OCI-LY3 (cell line): ENCODE measurements around the gene STT3B.

Experiments used
- H2AFZ ChIP-seq: fragments of 200-600, 300-600 bp; shearing (Covaris generic); 2 replicates; pipeline ENCODE4 v1.6.0; 2014; ENCODE audit warnings: antibody characterized with exemption, low read depth, low read length
- H3K27ac ChIP-seq: fragments of 200-600, 300-600 bp; sonication (generic); 2 replicates; pipeline ENCODE4 v1.5.1; 2014; ENCODE audit warnings: mild to moderate bottlenecking, low read length, moderate library complexity, mixed read lengths
- H3K27me3 ChIP-seq: fragments of 200-600, 300-600 bp; sonication (generic); 2 replicates; pipeline ENCODE4 v1.6.1; 2014; ENCODE audit warnings: low read depth, low read length, mixed read lengths
- H3K36me3 ChIP-seq: fragments of 200-600, 300-600 bp; sonication (generic); replicated peaks from 2 replicates; pipeline ENCODE3; 2014; ENCODE audit warnings: low read depth, low read length, mixed read lengths
- H3K4me1 ChIP-seq: fragments of 300-600, 200-600 bp; sonication (generic); 2 replicates; pipeline ENCODE4 v1.6.1; 2014; ENCODE audit warnings: low read length, mixed read lengths
- H3K4me2 ChIP-seq: fragments of 200-600, 300-600 bp; sonication (generic); 2 replicates; pipeline ENCODE4 v1.6.1; 2014; ENCODE audit warnings: low read length, mixed read lengths
- H3K4me3 ChIP-seq: fragments of 300-600, 200-600 bp; sonication (generic); 2 replicates; pipeline ENCODE4 v1.5.1; 2014; ENCODE audit warnings: antibody characterized with exemption, mild to moderate bottlenecking, low read length, moderate library complexity
- H3K79me2 ChIP-seq: fragments of 300-600, 200-600 bp; shearing (Covaris generic); 2 replicates; pipeline ENCODE4 v1.6.1; 2014; ENCODE audit warnings: mild to moderate bottlenecking, low read length, mixed read lengths
- H3K9ac ChIP-seq: fragments of 300-600, 200-600 bp; shearing (Covaris generic); 2 replicates; pipeline ENCODE4 v1.6.0; 2014; ENCODE audit warnings: mild to moderate bottlenecking, low read length, moderate library complexity
- H3K9me3 ChIP-seq: fragments of 200-600, 300-600 bp; shearing (Covaris generic); 2 replicates; pipeline ENCODE4 v1.6.1; 2014; ENCODE audit warnings: low read length, mixed read lengths; ENCODE audit not compliant: insufficient read depth
- H4K20me1 ChIP-seq: fragments of 200-600, 300-600 bp; sonication (generic); 2 replicates; pipeline ENCODE4 v1.6.1; 2016; ENCODE audit warnings: low read length, mixed read lengths; ENCODE audit not compliant: insufficient read depth
- CTCF ChIP-seq: fragments of 200-600, 300-600 bp; sonication (generic); IDR thresholded peaks from 2 replicates; pipeline ENCODE4 v1.5.1; 2014; ENCODE audit warnings: antibody characterized with exemption, low read length, low read depth
- EZH2phosphoT487 ChIP-seq: fragments of 200-600 bp; shearing (Covaris generic); IDR thresholded peaks from 2 replicates; pipeline ENCODE4 v1.6.1; 2018; ENCODE audit warnings: antibody characterized with exemption, mixed run types, low read depth

The STT3B gene

DNA sequence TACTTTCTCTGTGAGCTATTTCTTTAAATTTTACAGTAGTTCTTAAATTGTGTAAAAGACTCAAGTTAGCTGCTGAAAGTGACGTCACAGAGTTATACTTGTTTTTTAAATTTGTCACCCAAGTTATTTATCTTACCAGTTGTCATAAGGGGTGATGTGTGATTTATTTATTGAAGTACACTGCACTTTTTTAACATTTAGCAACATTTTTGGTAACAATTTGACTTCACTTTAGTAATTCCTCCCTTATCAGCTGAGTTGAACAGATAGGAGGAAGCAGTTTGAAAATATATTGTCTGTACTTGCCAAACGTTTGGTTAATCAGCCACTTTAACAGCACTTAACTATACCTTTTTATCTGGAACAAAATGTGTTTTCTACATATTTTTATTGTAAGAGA, 3.8 kb downstream of the STT3B start:
- no peak for TF ChIP-seq CTCF
- no peak for TF ChIP-seq EZH2phosphoT487
- peaks cover 78% of the 10 kb centered on the region for H4K20me1 ChIP-seq
- H3K27me3 ChIP-seq = no peaks in the 10 kb centered on the region
- H3K4me3 ChIP-seq = peak overlapping the region; percentile 85
- H2AFZ ChIP-seq = no peak overlapping the region
- peak overlapping the region; percentile 60 for H3K4me2 ChIP-seq
- no peaks in the 10 kb centered on the region for H3K9me3 ChIP-seq
- H3K36me3 ChIP-seq = peaks cover 31% of the 10 kb centered on the region
- H3K9ac ChIP-seq = 0 out of 2 replicates have a peak overlapping the region, but pooled peaks have one; percentile 0
- H3K27ac ChIP-seq = no peak overlapping the region
- peaks cover 41% of the 10 kb centered on the region for H3K4me1 ChIP-seq
- H3K79me2 ChIP-seq = peaks cover 91% of the 10 kb centered on the region

GRCh38 chr3:31538801-31539200, 6.1 kb downstream of the STT3B start:
- TF ChIP-seq CTCF (no peak), EZH2phosphoT487 (no peak)
- Histone ChIP-seq H2AFZ (no peak overlapping the region), H3K27me3 (no peaks in the 10 kb centered on the region), H3K27ac (no peak overlapping the region), H3K4me1 (peaks cover 41% of the 10 kb centered on the region), H3K4me2 (no peak overlapping the region), H3K9me3 (no peaks in the 10 kb centered on the region), H3K79me2 (peaks cover 100% of the 10 kb centered on the region), H4K20me1 (peaks cover 97% of the 10 kb centered on the region), H3K36me3 (peaks cover 41% of the 10 kb centered on the region), H3K9ac (no peak overlapping the region), H3K4me3 (no peak overlapping the region)

- Histone ChIP-seq H3K36me3 (peaks cover 36% of the 10 kb centered on the region), H3K4me3 (no peak overlapping the region), H3K9ac (no peak overlapping the region), H3K27me3 (no peaks in the 10 kb centered on the region), H3K4me2 (no peak overlapping the region), H3K79me2 (peaks cover 100% of the 10 kb centered on the region), H3K27ac (no peak overlapping the region), H2AFZ (no peak overlapping the region), H3K9me3 (no peaks in the 10 kb centered on the region), H4K20me1 (peaks cover 97% of the 10 kb centered on the region), H3K4me1 (peaks cover 41% of the 10 kb centered on the region)
- TF ChIP-seq EZH2phosphoT487 (no peak), CTCF (no peak)
These were observed 6.5 kb downstream of the STT3B start for GRCh38 chr3:31539275-31539674.

DNA sequence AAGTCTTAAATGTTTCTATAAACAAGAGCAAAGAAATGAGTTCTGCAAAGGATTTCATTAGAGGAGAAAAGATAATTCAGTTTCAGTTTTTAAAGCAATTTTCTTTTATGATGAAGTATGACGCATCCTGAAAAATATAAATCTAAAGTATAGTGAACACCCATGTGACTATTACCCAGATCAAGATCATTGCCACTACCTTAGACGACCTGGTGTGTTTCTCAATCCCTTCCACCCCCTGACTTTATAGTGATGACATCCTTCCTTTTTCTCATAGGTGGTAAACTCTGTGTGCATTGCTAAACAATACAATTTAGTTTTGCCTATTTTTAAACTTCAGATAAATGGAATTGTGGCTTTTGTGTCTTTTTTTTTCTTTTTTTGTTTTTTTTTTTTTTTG, 8.4 kb downstream of the STT3B start:
- no peaks in the 10 kb centered on the region for H3K27me3 ChIP-seq
- no peak overlapping the region for H3K4me3 ChIP-seq
- TF ChIP-seq CTCF (no peak), EZH2phosphoT487 (no peak)
- no peak overlapping the region for H3K27ac ChIP-seq
- H3K4me2 ChIP-seq = no peak overlapping the region
- H3K36me3 ChIP-seq = peaks cover 29% of the 10 kb centered on the region
- no peak overlapping the region for H3K9ac ChIP-seq
- H4K20me1 ChIP-seq = peaks cover 97% of the 10 kb centered on the region
- H3K4me1 ChIP-seq = peaks cover 27% of the 10 kb centered on the region
- no peaks in the 10 kb centered on the region for H3K9me3 ChIP-seq
- peaks cover 100% of the 10 kb centered on the region for H3K79me2 ChIP-seq
- no peak overlapping the region for H2AFZ ChIP-seq
